Trophoblast cell (in vitro differentiated cells and primary cell): ENCODE results near the gene COL23A1.

Experiments
- DNase-seq, 2 donors: peaks; one replicate each; pipeline ENCODE4 v3.0.0-alpha.2; 2016
- H2AFZ ChIP-seq: 2 replicates; pipeline ENCODE4 v1.6.1; 2013; ENCODE audit warnings: low read length, moderate library complexity, mild to moderate bottlenecking; ENCODE audit not compliant: insufficient read depth, poor library complexity
- H2AK5ac ChIP-seq: 2 replicates; pipeline ENCODE4 v1.6.1; 2013; ENCODE audit warnings: mild to moderate bottlenecking, low read length
- H2BK120ac ChIP-seq: 2 replicates; pipeline ENCODE4 v1.6.1; 2013; ENCODE audit warnings: low read length, mild to moderate bottlenecking, moderate library complexity; ENCODE audit not compliant: insufficient read depth, poor library complexity
- H2BK12ac ChIP-seq: 2 replicates; pipeline ENCODE4 v1.6.1; 2013; ENCODE audit warnings: mild to moderate bottlenecking, low read length, moderate library complexity
- H2BK5ac ChIP-seq: 2 replicates; pipeline ENCODE4 v1.6.1; 2013; ENCODE audit warnings: low read length, low read depth, moderate library complexity, mild to moderate bottlenecking; ENCODE audit not compliant: poor library complexity
- H3K14ac ChIP-seq: 2 replicates; pipeline ENCODE4 v1.6.1; 2013; ENCODE audit warnings: mild to moderate bottlenecking, low read length
- H3K18ac ChIP-seq: 2 replicates; pipeline ENCODE4 v1.6.1; 2013; ENCODE audit warnings: mild to moderate bottlenecking, low read length
- H3K23ac ChIP-seq: 2 replicates; pipeline ENCODE4 v1.6.1; 2013; ENCODE audit warnings: low read length
- H3K27ac ChIP-seq: 2 replicates; pipeline ENCODE4 v1.5.1; 2013; ENCODE audit warnings: low read depth, mild to moderate bottlenecking, inconsistent platforms, low read length, moderate library complexity
- H3K27me3 ChIP-seq: 2 replicates; pipeline ENCODE4 v1.6.1; 2013; ENCODE audit warnings: inconsistent platforms, mild to moderate bottlenecking, low read length, moderate library complexity; ENCODE audit not compliant: insufficient read depth
- H3K36me3 ChIP-seq, 2 experiments: 1 replicate in 1 of 2; 2 replicates in 1 of 2; pipeline ENCODE4 v1.6.1; 2013; ENCODE audit warnings: low read length in 2 of 2, mild to moderate bottlenecking in 2 of 2, moderate library complexity in 1 of 2; ENCODE audit not compliant: insufficient read depth in 2 of 2, control insufficient read depth in 1 of 2
- H3K4ac ChIP-seq: 2 replicates; pipeline ENCODE4 v1.6.1; 2013; ENCODE audit warnings: low read depth, mild to moderate bottlenecking, low read length, moderate library complexity
- H3K4me1 ChIP-seq, 2 experiments: 1 replicate in 1 of 2; 2 replicates in 1 of 2; pipeline ENCODE4 v1.6.1; 2013; ENCODE audit warnings: low read length in 2 of 2, mild to moderate bottlenecking in 2 of 2, moderate library complexity in 1 of 2; ENCODE audit not compliant: insufficient read depth in 2 of 2, control insufficient read depth in 1 of 2
- H3K4me2 ChIP-seq: 2 replicates; pipeline ENCODE4 v1.6.1; 2013; ENCODE audit warnings: inconsistent platforms, mild to moderate bottlenecking, low read length, moderate library complexity
- H3K4me3 ChIP-seq: 2 replicates; pipeline ENCODE4 v1.5.1; 2013; ENCODE audit warnings: mild to moderate bottlenecking, low read depth, low read length, inconsistent platforms
- H3K79me1 ChIP-seq: one replicate; pipeline ENCODE4 v1.6.1; 2013; ENCODE audit warnings: low read length
- H3K79me2 ChIP-seq: 2 replicates; pipeline ENCODE4 v1.6.1; 2013; ENCODE audit warnings: low read length, mild to moderate bottlenecking; ENCODE audit not compliant: control insufficient read depth, insufficient read depth, poor library complexity
- H3K9ac ChIP-seq: 2 replicates; pipeline ENCODE4 v1.6.1; 2013; ENCODE audit warnings: mild to moderate bottlenecking, low read length
- H3K9me3 ChIP-seq: 2 replicates; pipeline ENCODE4 v1.6.1; 2013; ENCODE audit warnings: low read depth, mild to moderate bottlenecking, control low read depth, inconsistent platforms, low read length; ENCODE audit not compliant: insufficient read depth
- H4K12ac ChIP-seq: 2 replicates; pipeline ENCODE4 v1.6.1; 2013; ENCODE audit warnings: low read depth, mild to moderate bottlenecking, low read length, moderate library complexity
- H4K8ac ChIP-seq: 2 replicates; pipeline ENCODE4 v1.6.1; 2013; ENCODE audit warnings: low read depth, mild to moderate bottlenecking, low read length, moderate library complexity
- H4K91ac ChIP-seq: one replicate; pipeline ENCODE4 v1.6.1; 2013; ENCODE audit warnings: low read depth, mild to moderate bottlenecking, low read length, moderate library complexity
- WGBS: extraction: QIAGEN DNeasy Blood & Tissue Kit; methylation state at CpG from one replicate; pipeline ENCODE4 v1.1.7; 2013; ENCODE audit warnings: missing lambda C conversion rate; ENCODE audit not compliant: insufficient read length, insufficient coverage; ENCODE audit errors: extremely low coverage; 5-methylcytosine and 5-hydroxymethylcytosine counted together

The COL23A1 gene

DNA sequence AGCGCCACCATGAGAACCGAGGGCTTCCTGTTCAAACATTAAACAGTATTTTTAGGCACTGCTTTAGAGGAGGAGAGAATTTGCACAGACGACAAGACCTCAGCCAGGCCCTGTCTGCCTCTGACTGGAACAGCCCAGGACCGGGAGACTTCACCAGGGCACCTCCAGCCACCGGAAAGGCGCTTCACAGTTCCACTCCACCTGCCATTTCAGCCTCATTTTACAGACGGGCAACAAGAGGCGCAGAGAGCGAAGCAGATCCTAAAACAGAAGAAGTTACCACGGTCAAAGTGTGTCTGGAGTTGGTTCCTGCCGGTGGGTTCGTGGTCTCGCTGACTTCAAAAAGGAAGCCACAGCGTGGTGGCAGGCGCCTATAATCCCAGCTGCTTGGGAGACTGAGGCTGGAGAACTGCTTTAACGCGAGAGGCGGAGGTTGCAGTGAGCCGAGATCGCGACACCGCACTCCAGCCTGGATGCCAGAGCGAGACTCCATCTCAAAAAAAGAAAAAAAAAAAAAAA is 28.4 kb downstream of the COL23A1 start:
- Histone ChIP-seq H3K4me1 (no peaks in the 10 kb centered on the region), H2BK5ac (no peak overlapping the region), H3K4ac (no peak overlapping the region), H3K9me3 (peaks cover 2% of the 10 kb centered on the region), H3K4me2 (no peak overlapping the region), H3K36me3 (no peaks in the 10 kb centered on the region), H2AFZ (no peak overlapping the region), H4K8ac (no peak overlapping the region), H2BK12ac (no peak overlapping the region), H4K12ac (no peak overlapping the region), H3K23ac (no peak overlapping the region), H3K4me3 (no peak overlapping the region), H3K79me2 (no peaks in the 10 kb centered on the region), H3K27me3 (no peaks in the 10 kb centered on the region), H3K79me1 (no peaks in the 10 kb centered on the region), H2AK5ac (no peak overlapping the region), H4K91ac (no peak overlapping the region), H3K18ac (no peak overlapping the region), H2BK120ac (no peak overlapping the region), H3K9ac (no peak overlapping the region), H3K27ac (no peak overlapping the region), H3K14ac (no peak overlapping the region)
- no peak for DNase-seq
- WGBS = no CpG with 5 or more reads among the region's 23 CpGs

DNA sequence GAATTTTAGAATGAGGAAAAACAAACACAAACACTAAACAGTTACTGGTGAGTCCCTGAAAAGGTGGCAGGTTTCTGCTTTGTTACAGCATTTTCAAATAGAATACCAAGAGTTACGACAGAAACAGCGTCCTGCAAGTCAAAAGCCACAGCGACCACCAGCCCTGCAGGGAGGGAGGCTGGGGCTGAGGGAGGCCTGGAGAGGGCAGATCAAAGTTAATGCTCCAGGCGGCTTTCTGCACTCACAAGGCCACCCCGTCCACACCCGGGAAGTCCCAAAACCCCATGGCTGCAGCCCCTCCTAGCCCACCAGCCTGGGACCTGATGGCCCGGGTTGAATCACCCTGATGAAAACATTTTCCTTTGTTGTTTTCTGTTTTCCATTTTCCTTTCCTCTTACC is 29.3 kb downstream of the COL23A1 start:
- Histone ChIP-seq H3K4me3 (no peak overlapping the region), H3K18ac (no peak overlapping the region), H2BK120ac (no peak overlapping the region), H3K79me1 (no peaks in the 10 kb centered on the region), H4K12ac (no peak overlapping the region), H2AK5ac (no peak overlapping the region), H3K4ac (no peak overlapping the region), H2AFZ (no peak overlapping the region), H3K23ac (no peak overlapping the region), H2BK5ac (no peak overlapping the region), H3K36me3 (no peaks in the 10 kb centered on the region), H3K4me2 (no peak overlapping the region), H3K79me2 (no peaks in the 10 kb centered on the region), H3K9me3 (peaks cover 2% of the 10 kb centered on the region), H4K91ac (no peak overlapping the region), H3K27me3 (no peaks in the 10 kb centered on the region), H3K27ac (no peak overlapping the region), H3K14ac (no peak overlapping the region), H3K4me1 (no peaks in the 10 kb centered on the region), H4K8ac (no peak overlapping the region), H2BK12ac (no peak overlapping the region), H3K9ac (no peak overlapping the region)
- no CpG with 5 or more reads among the region's 7 CpGs for WGBS
- DNase-seq = no peak

GRCh38 chr5:178557416-178557815 is 32.8 kb downstream of the COL23A1 start:
- Histone ChIP-seq H2BK12ac (no peak overlapping the region), H3K4ac (no peak overlapping the region), H3K18ac (no peak overlapping the region), H3K36me3 (no peaks in the 10 kb centered on the region), H2BK120ac (no peak overlapping the region), H3K4me1 (no peaks in the 10 kb centered on the region), H3K27me3 (no peaks in the 10 kb centered on the region), H3K23ac (no peak overlapping the region), H3K9ac (no peak overlapping the region), H4K12ac (no peak overlapping the region), H3K4me2 (no peak overlapping the region), H3K4me3 (no peak overlapping the region), H3K14ac (no peak overlapping the region), H3K79me2 (no peaks in the 10 kb centered on the region), H2BK5ac (no peak overlapping the region), H2AK5ac (no peak overlapping the region), H4K91ac (no peak overlapping the region), H3K9me3 (peaks cover 4% of the 10 kb centered on the region), H4K8ac (no peak overlapping the region), H2AFZ (no peak overlapping the region), H3K27ac (no peak overlapping the region), H3K79me1 (no peaks in the 10 kb centered on the region)
- DNase-seq = no peak
- no CpG with 5 or more reads among the region's 11 CpGs for WGBS

- no peak overlapping the region for H3K4me2 ChIP-seq
- peaks cover 4% of the 10 kb centered on the region for H3K9me3 ChIP-seq
- no peaks in the 10 kb centered on the region for H3K36me3 ChIP-seq
- no peak overlapping the region for H3K14ac ChIP-seq
- H2BK5ac ChIP-seq = no peak overlapping the region
- H2BK12ac ChIP-seq = no peak overlapping the region
- no peak overlapping the region for H3K4me3 ChIP-seq
- H3K18ac ChIP-seq = no peak overlapping the region
- no peaks in the 10 kb centered on the region for H3K27me3 ChIP-seq
- WGBS = no CpG with 5 or more reads among the region's 14 CpGs
- H3K79me2 ChIP-seq = no peaks in the 10 kb centered on the region
- H2AK5ac ChIP-seq = no peak overlapping the region
- no peak overlapping the region for H4K8ac ChIP-seq
- H3K27ac ChIP-seq = no peak overlapping the region
- no peak overlapping the region for H4K91ac ChIP-seq
- no peak overlapping the region for H3K4ac ChIP-seq
- H2AFZ ChIP-seq = no peak overlapping the region
- H3K79me1 ChIP-seq = no peaks in the 10 kb centered on the region
- no peaks in the 10 kb centered on the region for H3K4me1 ChIP-seq
- no peak overlapping the region for H3K23ac ChIP-seq
- H3K9ac ChIP-seq = no peak overlapping the region
- H2BK120ac ChIP-seq = no peak overlapping the region
- no peak for DNase-seq
- no peak overlapping the region for H4K12ac ChIP-seq
Measured at GRCh38 chr5:178555771-178556211, 34.4 kb downstream of the COL23A1 start.
